ENCODE data around the gene STK4. TPM values are rescaled to one million over a fixed set of nuclear protein-coding genes. Genes with fewer than 3 reads are reported as not detected.

The STK4 gene
- total RNA-seq, 4 donors from 2014 or later: 9.0 to 43.6 (median 29.6) TPM

DNA sequence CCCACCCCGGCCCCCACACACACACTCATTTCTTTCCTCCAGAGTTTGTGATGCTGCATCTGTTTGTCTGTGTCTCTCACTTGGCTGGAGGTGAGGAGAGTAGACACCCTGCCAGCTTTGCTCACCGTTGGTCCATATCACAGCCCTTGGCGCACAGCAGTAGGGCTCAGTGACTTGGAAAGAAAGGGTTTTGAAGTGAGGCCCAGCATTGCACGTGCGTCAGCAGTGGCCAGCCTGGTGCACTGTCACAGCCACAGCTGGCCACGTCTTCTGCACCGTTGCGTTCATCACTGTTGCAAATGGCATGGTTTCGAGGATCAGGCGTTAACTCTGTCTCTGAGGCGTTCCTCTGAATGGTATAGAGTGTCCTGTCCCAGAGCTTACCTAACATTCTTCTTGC, 145.0 kb downstream of the STK4 start:
- DNase-seq: no peak
- Histone ChIP-seq H3K9me3 (no peaks in the 10 kb centered on the region), H3K27me3 (no peaks in the 10 kb centered on the region), H3K27ac (no peak overlapping the region), H3K4me3 (no peak overlapping the region), H3K36me3 (no peaks in the 10 kb centered on the region), H3K4me1 (no peaks in the 10 kb centered on the region)
- intact Hi-C loops (cut with DNase I; ENCODE audit: low total_unique reads): no loop called here
- TF ChIP-seq, protein P1, sequence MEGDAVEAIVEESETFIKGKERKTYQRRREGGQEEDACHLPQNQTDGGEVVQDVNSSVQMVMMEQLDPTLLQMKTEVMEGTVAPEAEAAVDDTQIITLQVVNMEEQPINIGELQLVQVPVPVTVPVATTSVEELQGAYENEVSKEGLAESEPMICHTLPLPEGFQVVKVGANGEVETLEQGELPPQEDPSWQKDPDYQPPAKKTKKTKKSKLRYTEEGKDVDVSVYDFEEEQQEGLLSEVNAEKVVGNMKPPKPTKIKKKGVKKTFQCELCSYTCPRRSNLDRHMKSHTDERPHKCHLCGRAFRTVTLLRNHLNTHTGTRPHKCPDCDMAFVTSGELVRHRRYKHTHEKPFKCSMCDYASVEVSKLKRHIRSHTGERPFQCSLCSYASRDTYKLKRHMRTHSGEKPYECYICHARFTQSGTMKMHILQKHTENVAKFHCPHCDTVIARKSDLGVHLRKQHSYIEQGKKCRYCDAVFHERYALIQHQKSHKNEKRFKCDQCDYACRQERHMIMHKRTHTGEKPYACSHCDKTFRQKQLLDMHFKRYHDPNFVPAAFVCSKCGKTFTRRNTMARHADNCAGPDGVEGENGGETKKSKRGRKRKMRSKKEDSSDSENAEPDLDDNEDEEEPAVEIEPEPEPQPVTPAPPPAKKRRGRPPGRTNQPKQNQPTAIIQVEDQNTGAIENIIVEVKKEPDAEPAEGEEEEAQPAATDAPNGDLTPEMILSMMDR (IDR thresholded peaks at IDR 0.05): no peak
- TF ChIP-seq POLR2A (IDR thresholded peaks at IDR 0.05): no peak

DNA sequence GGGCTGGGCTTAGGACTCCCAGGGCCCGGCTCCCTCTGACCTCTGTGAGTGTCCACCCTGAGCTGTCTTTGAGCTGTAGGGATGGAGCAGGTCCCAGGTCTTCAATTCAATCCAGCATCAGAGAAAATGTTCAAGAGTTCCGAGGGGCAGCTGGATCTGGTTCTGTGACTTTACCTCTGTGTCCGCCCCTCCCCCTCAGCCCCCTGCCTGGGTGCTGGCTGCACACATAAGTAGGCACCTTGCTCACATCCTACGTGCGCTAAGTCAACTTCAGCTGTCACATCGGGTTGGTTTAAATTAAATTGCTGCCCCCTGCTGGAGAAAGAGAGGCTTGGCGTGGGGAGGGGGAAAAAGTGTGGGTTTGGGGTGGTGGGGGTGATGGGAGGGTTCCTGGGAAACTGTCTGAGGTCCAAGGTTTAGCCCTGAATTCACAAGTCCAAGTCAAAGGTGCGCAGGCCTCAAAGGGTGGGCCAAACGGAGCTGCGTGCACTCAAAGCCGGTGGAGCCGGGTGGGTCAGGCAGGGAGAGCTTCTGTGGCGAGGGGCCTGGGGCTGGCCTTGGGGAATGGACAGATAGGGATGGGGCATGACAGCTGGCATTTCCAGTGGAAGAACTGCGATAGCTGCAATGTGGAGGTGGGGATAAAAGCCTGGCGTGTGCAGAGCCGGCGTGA, 145.6 kb downstream of the STK4 start:
- Histone ChIP-seq H3K27me3 (no peaks in the 10 kb centered on the region), H3K4me3 (no peak overlapping the region), H3K27ac (no peak overlapping the region), H3K9me3 (no peaks in the 10 kb centered on the region), H3K4me1 (no peaks in the 10 kb centered on the region), H3K36me3 (no peaks in the 10 kb centered on the region)
- no peak for DNase-seq
- intact Hi-C loops (cut with DNase I; ENCODE audit: low total_unique reads): no loop called here
- TF ChIP-seq POLR2A (IDR thresholded peaks at IDR 0.05): no peak
- TF ChIP-seq, protein P1 (IDR thresholded peaks at IDR 0.05): no peak

DNA sequence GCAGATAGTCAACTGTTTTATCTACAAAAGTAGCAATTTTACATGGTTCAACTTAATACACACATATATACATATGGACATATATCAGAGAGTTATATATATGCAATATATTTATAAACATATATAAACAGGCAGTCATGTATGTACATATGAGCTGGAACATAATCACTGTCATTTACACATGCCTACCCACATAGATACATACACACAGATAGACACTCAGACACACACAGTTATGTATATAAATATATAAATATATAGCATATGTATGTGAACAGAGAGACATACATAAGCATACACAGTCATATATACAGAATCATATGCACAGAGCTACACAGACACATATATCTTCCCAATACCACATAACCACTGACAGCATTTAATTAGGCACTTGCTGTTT, 146.4 kb downstream of the STK4 start:
- Histone ChIP-seq H3K4me1 (no peaks in the 10 kb centered on the region), H3K4me3 (no peak overlapping the region), H3K27me3 (no peaks in the 10 kb centered on the region), H3K9me3 (no peaks in the 10 kb centered on the region), H3K27ac (no peak overlapping the region), H3K36me3 (no peaks in the 10 kb centered on the region)
- no peak for DNase-seq
- intact Hi-C loops (cut with DNase I; ENCODE audit: low total_unique reads): no loop called here
- no peak for TF ChIP-seq POLR2A (IDR thresholded peaks at IDR 0.05)
- TF ChIP-seq, protein P1 (IDR thresholded peaks at IDR 0.05): no peak

DNA sequence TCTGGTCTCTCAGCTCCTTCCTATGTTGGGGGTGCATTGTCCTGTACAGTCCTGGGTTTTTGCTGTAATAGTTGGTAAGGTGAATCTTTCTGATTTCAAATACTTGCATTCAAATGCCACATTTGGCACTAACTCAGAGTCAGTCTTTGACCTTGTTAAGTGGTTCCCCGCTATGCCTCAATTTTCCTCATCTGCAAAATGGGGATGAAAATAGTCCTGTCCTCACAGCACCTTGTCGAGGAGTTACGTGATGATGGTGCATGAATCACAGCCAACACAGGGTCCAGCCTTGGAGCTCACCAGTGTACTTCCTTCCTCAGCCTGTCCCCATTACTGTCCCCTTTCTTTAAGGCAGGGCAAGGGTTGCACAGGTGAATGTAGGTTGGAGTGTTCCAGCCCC, 147.6 kb downstream of the STK4 start:
- TF ChIP-seq, protein P1 (IDR thresholded peaks at IDR 0.05): no peak
- TF ChIP-seq POLR2A (IDR thresholded peaks at IDR 0.05): no peak
- H3K9me3 ChIP-seq: no peaks in the 10 kb centered on the region
- no peak overlapping the region for H3K27ac ChIP-seq
- H3K4me3 ChIP-seq: no peak overlapping the region
- H3K36me3 ChIP-seq: no peaks in the 10 kb centered on the region
- no peaks in the 10 kb centered on the region for H3K4me1 ChIP-seq
- H3K27me3 ChIP-seq: no peaks in the 10 kb centered on the region
- no peak for DNase-seq
- intact Hi-C loops (cut with DNase I; ENCODE audit: low total_unique reads): no loop called here

DNA sequence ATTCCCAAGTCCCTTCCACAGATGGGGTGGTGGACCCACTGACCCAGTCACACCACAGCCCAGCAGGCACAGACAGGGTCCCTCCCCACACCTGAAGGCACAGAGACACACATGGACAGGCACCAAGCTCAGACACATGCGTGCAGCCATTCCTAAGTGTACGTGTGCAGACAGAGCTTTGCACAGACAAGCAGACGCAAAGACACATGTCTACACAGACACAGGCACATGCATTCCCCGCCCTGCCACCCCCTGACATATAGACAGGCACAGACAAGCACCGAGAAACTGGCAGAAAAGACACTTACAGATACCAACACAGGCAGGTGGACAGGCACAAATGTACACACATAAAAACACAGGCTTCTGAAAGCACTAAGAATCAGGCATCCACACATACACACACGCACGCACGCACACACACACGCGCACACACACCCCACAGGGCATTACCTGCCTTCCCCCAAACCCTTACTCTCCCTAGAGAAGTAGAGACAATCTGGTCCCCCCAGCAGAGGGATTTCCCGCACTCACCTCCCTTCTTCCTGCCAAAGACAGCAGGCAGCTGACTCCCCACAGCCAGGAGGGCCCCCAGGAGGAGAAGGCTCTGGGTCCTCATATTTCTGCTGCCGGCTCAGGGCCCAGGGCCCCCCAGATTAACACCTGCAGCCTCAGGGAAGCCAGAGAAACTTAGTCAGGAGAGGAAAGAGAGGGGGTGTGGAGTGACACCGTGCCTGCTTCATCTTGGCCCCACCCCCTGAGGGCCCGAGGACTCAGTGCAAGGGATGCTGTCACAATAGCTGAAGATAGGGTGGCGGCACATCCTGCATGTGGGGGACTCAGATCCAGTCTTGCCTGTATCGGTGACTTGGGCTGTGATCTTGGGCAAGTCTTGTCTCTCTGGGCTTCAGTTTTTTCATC, 148.4 kb downstream of the STK4 start, which contains the start of gene WFDC5:
WFDC5 (minus strand) TSS at position 710 of the 921 bp plus-strand sequence; CDS start at position 619, 91 bp downstream.
- Histone ChIP-seq H3K27me3 (no peaks in the 10 kb centered on the region), H3K36me3 (no peaks in the 10 kb centered on the region), H3K4me1 (no peaks in the 10 kb centered on the region), H3K9me3 (no peaks in the 10 kb centered on the region), H3K27ac (no peak within 1 kb of the TSS), H3K4me3 (no peak within 1 kb of the TSS)
- TF ChIP-seq, protein P1 (IDR thresholded peaks at IDR 0.05): no peak
- TF ChIP-seq POLR2A (IDR thresholded peaks at IDR 0.05): no peak
- no peak for DNase-seq
- intact Hi-C loops (cut with DNase I; ENCODE audit: low total_unique reads): no loop called here
